SK-N-SH treated with all-trans-retinoic acid at 6 μM for 48 hours (cell line): ENCODE measurements around the gene PARK7.
"Not testable (repeated sequence)": the region's sequence is repeated elsewhere in the genome, so short reads cannot be mapped to it uniquely, and the experiment has no call there.

Source experiments
- ATAC-seq: fragments of 200-7000 bp; cut with Tn5 transposase; 3 replicates; pipeline ENCODE4 v1.9.1; 2020; ENCODE audit warnings: mild to moderate bottlenecking, moderate library complexity
- ARNTL ChIP-seq: fragments of 450-650 bp; formaldehyde crosslinking; IDR thresholded peaks from 2 replicates; pipeline ENCODE4 v1.5.0; 2020; ENCODE audit warnings: low read depth, mild to moderate bottlenecking, moderate library complexity, borderline replicate concordance
- BACH2 ChIP-seq: fragments of 250-450 bp; sonication (Bioruptor Pico); IDR thresholded peaks from 2 replicates; pipeline ENCODE4 v1.9.0; 2021; ENCODE audit warnings: mild to moderate bottlenecking, borderline replicate concordance
- CSDC2 ChIP-seq: fragments of 250-450 bp; sonication (Bioruptor Pico); IDR thresholded peaks from 2 replicates; pipeline ENCODE4 v1.5.0; 2020; ENCODE audit warnings: mild to moderate bottlenecking, moderate library complexity
- CSRNP3 ChIP-seq: fragments of 250-450 bp; sonication (Bioruptor Pico); IDR thresholded peaks from 2 replicates; pipeline ENCODE4 v1.5.1; 2021; ENCODE audit warnings: mild to moderate bottlenecking, moderate library complexity
- ESRRG ChIP-seq: fragments of 250-450 bp; sonication (Bioruptor Pico); IDR thresholded peaks from 2 replicates; pipeline ENCODE4 v1.6.1; 2021; ENCODE audit warnings: mild to moderate bottlenecking
- GLIS3 ChIP-seq: fragments of 250-450 bp; sonication (Bioruptor Pico); IDR thresholded peaks from 2 replicates; pipeline ENCODE4 v1.5.0; 2020; ENCODE audit warnings: mild to moderate bottlenecking, moderate library complexity
- ISL1 ChIP-seq: fragments of 250-450 bp; sonication (Bioruptor Pico); IDR thresholded peaks from 2 replicates; pipeline ENCODE4 v2.1.2; 2022; ENCODE audit warnings: mild to moderate bottlenecking, moderate library complexity
- OSR1 ChIP-seq: fragments of 250-450 bp; sonication (Bioruptor Pico); IDR thresholded peaks from 2 replicates; pipeline ENCODE4 v1.8.0; 2022; ENCODE audit warnings: moderate library complexity, mild to moderate bottlenecking, inconsistent platforms
- PATZ1 ChIP-seq: fragments of 250-450 bp; sonication (Bioruptor Pico); IDR thresholded peaks from 2 replicates; pipeline ENCODE4 v1.8.0; 2020; ENCODE audit warnings: mild to moderate bottlenecking, moderate library complexity, borderline replicate concordance
- POU6F1 ChIP-seq: fragments of 250-450 bp; sonication (Bioruptor Pico); IDR thresholded peaks from 2 replicates; pipeline ENCODE4 v1.8.0; 2021; ENCODE audit warnings: low read depth, mild to moderate bottlenecking, moderate library complexity, borderline replicate concordance
- PPARA ChIP-seq: fragments of 250-450 bp; sonication (Bioruptor Pico); IDR thresholded peaks from 2 replicates; pipeline ENCODE4 v1.5.0; 2020; ENCODE audit warnings: mild to moderate bottlenecking, borderline replicate concordance
- RARB ChIP-seq: fragments of 250-450 bp; sonication (Bioruptor Pico); IDR thresholded peaks from 2 replicates; pipeline ENCODE4 v1.8.0; 2021; ENCODE audit warnings: mild to moderate bottlenecking, moderate library complexity
- SNAI2 ChIP-seq: fragments of 250-450 bp; sonication (Bioruptor Pico); IDR thresholded peaks from 2 replicates; pipeline ENCODE4 v1.5.0; 2020; ENCODE audit warnings: mild to moderate bottlenecking, moderate library complexity
- TCF4 ChIP-seq: fragments of 250-450 bp; sonication (Bioruptor Pico); IDR thresholded peaks from 2 replicates; pipeline ENCODE4 v1.8.0; 2021; ENCODE audit warnings: mild to moderate bottlenecking, moderate library complexity, borderline replicate concordance
- TOX ChIP-seq: fragments of 250-450 bp; sonication (Bioruptor Pico); IDR thresholded peaks from 2 replicates; pipeline ENCODE4 v1.8.0; 2021; ENCODE audit warnings: mild to moderate bottlenecking, moderate library complexity, borderline replicate concordance
- TSHZ2 ChIP-seq: fragments of 250-450 bp; sonication (Bioruptor Pico); IDR thresholded peaks from 2 replicates; pipeline ENCODE4 v1.5.0; 2020; ENCODE audit warnings: mild to moderate bottlenecking, moderate library complexity
- ZC3H10 ChIP-seq: fragments of 250-450 bp; sonication (Bioruptor Pico); IDR thresholded peaks from 2 replicates; pipeline ENCODE4 v1.5.1; 2021; ENCODE audit warnings: mild to moderate bottlenecking, moderate library complexity
- ZFP3 ChIP-seq: fragments of 250-450 bp; sonication (Bioruptor Pico); IDR thresholded peaks from 2 replicates; pipeline ENCODE4 v1.5.0; 2020; ENCODE audit warnings: mild to moderate bottlenecking, moderate library complexity
- ZFP30 ChIP-seq: fragments of 450-650 bp; formaldehyde crosslinking; IDR thresholded peaks from 2 replicates; pipeline ENCODE4 v1.5.0; 2022; ENCODE audit warnings: mild to moderate bottlenecking, moderate library complexity
- ZNF565 ChIP-seq: fragments of 450-650 bp; formaldehyde crosslinking; conservative IDR thresholded peaks from 2 replicates; pipeline ENCODE4 v1.5.0; 2020; ENCODE audit warnings: low read depth, mild to moderate bottlenecking, moderate library complexity
- ZNF70 ChIP-seq: fragments of 450-650 bp; formaldehyde crosslinking; IDR thresholded peaks from 2 replicates; pipeline ENCODE4 v1.5.0; 2020; ENCODE audit warnings: mild to moderate bottlenecking, moderate library complexity
- ZNF8 ChIP-seq: fragments of 450-650 bp; formaldehyde crosslinking; IDR thresholded peaks from 2 replicates; pipeline ENCODE4 v1.5.0; 2020; ENCODE audit warnings: mild to moderate bottlenecking, moderate library complexity

Gene PARK7

GRCh38 chr1:7943251-7943650, 18.3 kb upstream of the PARK7 start:
- ATAC-seq, result no peak
- no peak for TF ChIP-seq ZNF565 (CRISPR knock-in tag)
- no peak for TF ChIP-seq ZC3H10
- no peak for TF ChIP-seq ARNTL (CRISPR knock-in tag)
- TF ChIP-seq POU6F1 (CRISPR knock-in tag), result no peak
- TF ChIP-seq GLIS3 (CRISPR knock-in tag), result no peak
- no peak for TF ChIP-seq ESRRG (CRISPR knock-in tag)
- no peak for TF ChIP-seq ZNF70 (CRISPR knock-in tag)
- no peak for TF ChIP-seq ZFP30 (CRISPR knock-in tag)

- TF ChIP-seq TCF4 (no peak), BACH2 (CRISPR knock-in tag) (no peak), SNAI2 (CRISPR knock-in tag) (no peak), ZFP30 (CRISPR knock-in tag) (no peak), ISL1 (CRISPR knock-in tag) (no peak), ZFP3 (CRISPR knock-in tag) (no peak), ESRRG (CRISPR knock-in tag) (no peak), RARB (no peak), CSDC2 (CRISPR knock-in tag) (no peak), ARNTL (CRISPR knock-in tag) (no peak)
- peak; percentile 64 for ATAC-seq
These were observed 12.6 kb upstream of the PARK7 start for GRCh38 chr1:7948960-7949359.

- ATAC-seq, result not testable (repeated sequence)
These were observed 8.7 kb upstream of the PARK7 start for GRCh38 chr1:7952791-7953190.

- TF ChIP-seq ISL1 (CRISPR knock-in tag) (no peak), ESRRG (CRISPR knock-in tag) (no peak), RARB (no peak), ZFP3 (CRISPR knock-in tag) (peak; percentile 71), CSRNP3 (CRISPR knock-in tag) (no peak), TOX (CRISPR knock-in tag) (no peak), SNAI2 (CRISPR knock-in tag) (no peak), ARNTL (CRISPR knock-in tag) (no peak), PATZ1 (peak; percentile 47; the same call in 1 of the 2 replicates), GLIS3 (CRISPR knock-in tag) (no peak), BACH2 (CRISPR knock-in tag) (no peak), CSDC2 (CRISPR knock-in tag) (no peak)
- ATAC-seq, result peak; percentile 99
These were observed 7.5 kb upstream of the PARK7 start for GRCh38 chr1:7953850-7954609.

GRCh38 chr1:7954683-7955082, 6.8 kb upstream of the PARK7 start:
- TF ChIP-seq TOX (CRISPR knock-in tag) (no peak), ZC3H10 (no peak)
- no peak for ATAC-seq

- ATAC-seq, result no peak
- TF ChIP-seq PPARA (CRISPR knock-in tag) (no peak), BACH2 (CRISPR knock-in tag) (no peak), TSHZ2 (CRISPR knock-in tag) (no peak), ZNF8 (CRISPR knock-in tag) (no peak), ZNF70 (CRISPR knock-in tag) (no peak), RARB (no peak), OSR1 (CRISPR knock-in tag) (no peak), TCF4 (no peak)
These were observed 5.1 kb upstream of the PARK7 start for GRCh38 chr1:7956218-7957032.
